NCI-H2081 (cell line): Measurements from ENCODE around the gene CTNNA3.

ENCODE experiments used
- DNase-seq, 2 experiments: peaks; one replicate each; lab custom pipeline; 2025; lab: John Stamatoyannopoulos, UW

Gene CTNNA3

GRCh38 chr10:66813122-66813521 is 882.9 kb downstream of the CTNNA3 start:
- no peak for DNase-seq

- no peak for DNase-seq
These were observed 884.8 kb downstream of the CTNNA3 start for GRCh38 chr10:66811211-66811610.

GRCh38 chr10:66809402-66809801 is 886.6 kb downstream of the CTNNA3 start:
- DNase-seq: no peak

- DNase-seq: no peak
These were observed 890.4 kb downstream of the CTNNA3 start for GRCh38 chr10:66805612-66806011.

- DNase-seq: no peak
These were observed 891.0 kb downstream of the CTNNA3 start for GRCh38 chr10:66804962-66805361.

- no peak for DNase-seq
These were observed 892.8 kb downstream of the CTNNA3 start for GRCh38 chr10:66803174-66803573.

- no peak for DNase-seq
These were observed 896.5 kb downstream of the CTNNA3 start for GRCh38 chr10:66799474-66799873.

GRCh38 chr10:66795866-66796265 is 900.1 kb downstream of the CTNNA3 start:
- no peak for DNase-seq

GRCh38 chr10:66792441-66792840 is 903.6 kb downstream of the CTNNA3 start:
- DNase-seq: no peak

GRCh38 chr10:66788178-66788987 is 907.6 kb downstream of the CTNNA3 start:
- no peak for DNase-seq

- no peak for DNase-seq
These were observed 909.3 kb downstream of the CTNNA3 start for GRCh38 chr10:66786709-66787108.

GRCh38 chr10:66784770-66785169 is 911.2 kb downstream of the CTNNA3 start:
- DNase-seq: no peak

GRCh38 chr10:66783316-66783715 is 912.7 kb downstream of the CTNNA3 start:
- no peak for DNase-seq

- DNase-seq: no peak
These were observed 913.2 kb downstream of the CTNNA3 start for GRCh38 chr10:66782776-66783175.

GRCh38 chr10:66782144-66782543 is 913.9 kb downstream of the CTNNA3 start:
- DNase-seq: no peak

GRCh38 chr10:66780796-66781195 is 915.2 kb downstream of the CTNNA3 start:
- DNase-seq: no peak

GRCh38 chr10:66778351-66778750 is 917.6 kb downstream of the CTNNA3 start:
- no peak for DNase-seq

- DNase-seq: no peak
These were observed 918.3 kb downstream of the CTNNA3 start for GRCh38 chr10:66777665-66778064.

- DNase-seq: no peak
These were observed 922.5 kb downstream of the CTNNA3 start for GRCh38 chr10:66773472-66773817.

GRCh38 chr10:66772548-66773471 is 923.2 kb downstream of the CTNNA3 start:
- DNase-seq: no peak

- DNase-seq: no peak
These were observed 928.3 kb downstream of the CTNNA3 start for GRCh38 chr10:66767707-66768106.

GRCh38 chr10:66762218-66762729 is 933.7 kb downstream of the CTNNA3 start:
- DNase-seq: no peak

GRCh38 chr10:66760941-66761340 is 935.1 kb downstream of the CTNNA3 start:
- no peak for DNase-seq
